SK-N-SH (cell line): ENCODE data around the gene SEC11A.

Experiments used
- EP300 ChIP-seq, 2 experiments: IDR thresholded peaks; 2 replicates each; pipeline versions ENCODE4 v1.4.0 to v1.6.1; 2012; ENCODE audit warnings: borderline replicate concordance in 1 of 2, low read depth in 1 of 2, low read length in 1 of 2
- EZH2phosphoT487 ChIP-seq: fragments of 200-600 bp; sonication (generic); IDR thresholded peaks from 2 replicates; pipeline ENCODE4 v1.6.1; 2017; ENCODE audit warnings: low read depth, mixed run types, mild to moderate bottlenecking, antibody characterized with exemption, moderate library complexity, borderline replicate concordance
- FOXM1 ChIP-seq: IDR thresholded peaks from 2 replicates; pipeline ENCODE4 v1.4.0; 2012; ENCODE audit warnings: low read depth, mild to moderate bottlenecking
- NFIC ChIP-seq: IDR thresholded peaks from 2 replicates; pipeline ENCODE4 v1.4.0; 2012; ENCODE audit warnings: borderline replicate concordance
- POLR2AphosphoS5 ChIP-seq: IDR thresholded peaks from 2 replicates; pipeline ENCODE4 v1.6.1; 2012; ENCODE audit warnings: low read depth, low read length
- RAD21 ChIP-seq: IDR thresholded peaks from 2 replicates; pipeline ENCODE4 v1.6.1; 2012; ENCODE audit warnings: mild to moderate bottlenecking, low read length
- RCOR1 ChIP-seq: fragments of 150-350 bp; IDR thresholded peaks from 2 replicates; pipeline ENCODE4 v1.6.1; 2017; ENCODE audit warnings: antibody characterized with exemption, low read length
- SIN3A ChIP-seq: IDR thresholded peaks from 2 replicates; pipeline ENCODE4 v1.6.1; 2012; ENCODE audit warnings: low read depth, mild to moderate bottlenecking, low read length, moderate library complexity, borderline replicate concordance
- TF ChIP-seq, protein P1 (sequence below): fragments of 200-600 bp; sonication (generic); IDR thresholded peaks from 2 replicates; pipeline ENCODE4 v1.6.1; 2017; ENCODE audit warnings: antibody characterized with exemption, mild to moderate bottlenecking, moderate library complexity
- TF ChIP-seq, protein P2 (sequence below): fragments of 150-350 bp; IDR thresholded peaks from 2 replicates; pipeline ENCODE4 v1.6.1; 2017; ENCODE audit warnings: antibody characterized with exemption, low read length, low read depth, borderline replicate concordance
- TF ChIP-seq, protein P3 (sequence below): IDR thresholded peaks from 2 replicates; pipeline ENCODE4 v1.4.0; 2012; ENCODE audit warnings: low read depth, borderline replicate concordance
- TF ChIP-seq, protein P4 (sequence below): IDR thresholded peaks from 2 replicates; pipeline ENCODE4 v1.4.0; 2012; ENCODE audit warnings: low read depth

DNA sequence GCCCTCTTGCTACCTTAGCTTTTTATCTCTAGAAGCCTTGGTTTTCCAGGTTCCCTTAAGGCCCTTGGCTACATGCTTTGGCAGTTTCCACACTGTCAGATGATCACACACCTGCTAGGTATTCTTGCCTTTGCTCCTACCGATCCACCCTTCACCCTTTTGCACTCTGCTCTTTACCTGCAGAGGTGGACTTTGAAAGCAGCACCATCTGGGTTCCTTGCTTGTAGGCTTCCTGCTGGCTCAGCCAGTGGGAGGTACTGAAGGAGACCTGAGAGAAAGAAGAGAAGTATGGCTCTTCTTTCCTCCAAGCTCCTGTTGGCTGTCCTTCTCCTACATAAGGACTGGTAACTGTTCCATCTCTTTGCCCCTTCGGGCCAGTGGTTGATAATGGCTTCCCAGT is 25.2 kb upstream of the SEC11A start:
- TF ChIP-seq, protein P1, sequence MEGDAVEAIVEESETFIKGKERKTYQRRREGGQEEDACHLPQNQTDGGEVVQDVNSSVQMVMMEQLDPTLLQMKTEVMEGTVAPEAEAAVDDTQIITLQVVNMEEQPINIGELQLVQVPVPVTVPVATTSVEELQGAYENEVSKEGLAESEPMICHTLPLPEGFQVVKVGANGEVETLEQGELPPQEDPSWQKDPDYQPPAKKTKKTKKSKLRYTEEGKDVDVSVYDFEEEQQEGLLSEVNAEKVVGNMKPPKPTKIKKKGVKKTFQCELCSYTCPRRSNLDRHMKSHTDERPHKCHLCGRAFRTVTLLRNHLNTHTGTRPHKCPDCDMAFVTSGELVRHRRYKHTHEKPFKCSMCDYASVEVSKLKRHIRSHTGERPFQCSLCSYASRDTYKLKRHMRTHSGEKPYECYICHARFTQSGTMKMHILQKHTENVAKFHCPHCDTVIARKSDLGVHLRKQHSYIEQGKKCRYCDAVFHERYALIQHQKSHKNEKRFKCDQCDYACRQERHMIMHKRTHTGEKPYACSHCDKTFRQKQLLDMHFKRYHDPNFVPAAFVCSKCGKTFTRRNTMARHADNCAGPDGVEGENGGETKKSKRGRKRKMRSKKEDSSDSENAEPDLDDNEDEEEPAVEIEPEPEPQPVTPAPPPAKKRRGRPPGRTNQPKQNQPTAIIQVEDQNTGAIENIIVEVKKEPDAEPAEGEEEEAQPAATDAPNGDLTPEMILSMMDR, result no peak
- TF ChIP-seq, protein P2, sequence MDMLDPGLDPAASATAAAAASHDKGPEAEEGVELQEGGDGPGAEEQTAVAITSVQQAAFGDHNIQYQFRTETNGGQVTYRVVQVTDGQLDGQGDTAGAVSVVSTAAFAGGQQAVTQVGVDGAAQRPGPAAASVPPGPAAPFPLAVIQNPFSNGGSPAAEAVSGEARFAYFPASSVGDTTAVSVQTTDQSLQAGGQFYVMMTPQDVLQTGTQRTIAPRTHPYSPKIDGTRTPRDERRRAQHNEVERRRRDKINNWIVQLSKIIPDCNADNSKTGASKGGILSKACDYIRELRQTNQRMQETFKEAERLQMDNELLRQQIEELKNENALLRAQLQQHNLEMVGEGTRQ, result no peak
- TF ChIP-seq, protein P3, sequence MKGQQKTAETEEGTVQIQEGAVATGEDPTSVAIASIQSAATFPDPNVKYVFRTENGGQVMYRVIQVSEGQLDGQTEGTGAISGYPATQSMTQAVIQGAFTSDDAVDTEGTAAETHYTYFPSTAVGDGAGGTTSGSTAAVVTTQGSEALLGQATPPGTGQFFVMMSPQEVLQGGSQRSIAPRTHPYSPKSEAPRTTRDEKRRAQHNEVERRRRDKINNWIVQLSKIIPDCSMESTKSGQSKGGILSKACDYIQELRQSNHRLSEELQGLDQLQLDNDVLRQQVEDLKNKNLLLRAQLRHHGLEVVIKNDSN, result no peak
- TF ChIP-seq RAD21 (no peak), FOXM1 (no peak), EZH2phosphoT487 (no peak), POLR2AphosphoS5 (no peak), EP300 (IDR thresholded peaks at IDR 0.05; ENCODE audit: borderline replicate concordance in 1 of 2, low read depth in 1 of 2, low read length in 1 of 2) (no peak), NFIC (no peak), SIN3A (no peak), RCOR1 (no peak)
- TF ChIP-seq, protein P4, sequence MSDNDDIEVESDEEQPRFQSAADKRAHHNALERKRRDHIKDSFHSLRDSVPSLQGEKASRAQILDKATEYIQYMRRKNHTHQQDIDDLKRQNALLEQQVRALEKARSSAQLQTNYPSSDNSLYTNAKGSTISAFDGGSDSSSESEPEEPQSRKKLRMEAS, result no peak
